Dendritic cell treated with granulocyte-macrophage colony-stimulating factor and Interleukin-4, amounts not matched to agents 40 ng/mL and 50 ng/mL, for 4 days (primary cell): ENCODE measurements around the gene CEP104.
A peak's percentile ranks its signal among the peaks of the same experiment; 100 is the strongest.

ENCODE experiments used
- H3K27ac Mint-ChIP-seq: one replicate; pipeline ENCODE4 v1.8.0; 2022; ENCODE audit warnings: mild to moderate bottlenecking, mixed read lengths
- H3K27me3 Mint-ChIP-seq: one replicate; pipeline ENCODE4 v1.8.0; 2022; ENCODE audit warnings: mild to moderate bottlenecking, mixed read lengths
- H3K36me3 Mint-ChIP-seq: one replicate; pipeline ENCODE4 v1.8.0; 2022; ENCODE audit warnings: low read depth, mixed read lengths
- H3K4me1 Mint-ChIP-seq: one replicate; pipeline ENCODE4 v1.8.0; 2022; ENCODE audit warnings: low read depth, mixed read lengths
- H3K4me3 Mint-ChIP-seq: one replicate; pipeline ENCODE4 v1.8.0; 2022; ENCODE audit warnings: mild to moderate bottlenecking, moderate library complexity, mixed read lengths
- H3K9me3 Mint-ChIP-seq: one replicate; pipeline ENCODE4 v1.8.0; 2022; ENCODE audit warnings: mixed read lengths
- intact Hi-C: fragments of 100-400 bp; cut with micrococcal nuclease; formaldehyde crosslinking; loops from one replicate; pipeline ENCODE4 v1.15.0; 2022

Gene CEP104

GRCh38 chr1:3899754-3900149 is 42.7 kb upstream of the CEP104 start:
- peaks cover 53% of the 10 kb centered on the region for H3K36me3 Mint-ChIP-seq
- intact Hi-C loops = loop anchor here (1.0 to 2.0 kb wide), 3 partner anchors 8 to 103 kb away; partner anchors contain the start of genes CEP104, DFFB and LRRC47
- no peaks in the 10 kb centered on the region for H3K27me3 Mint-ChIP-seq
- peaks cover 49% of the 10 kb centered on the region for H3K4me1 Mint-ChIP-seq
- peaks cover 19% of the 10 kb centered on the region for H3K9me3 Mint-ChIP-seq
- H3K4me3 Mint-ChIP-seq = peak overlapping the region; percentile 88
- peak overlapping the region; percentile 99 for H3K27ac Mint-ChIP-seq

- peak overlapping the region; percentile 99 for H3K27ac Mint-ChIP-seq
- peaks cover 59% of the 10 kb centered on the region for H3K36me3 Mint-ChIP-seq
- H3K9me3 Mint-ChIP-seq = peaks cover 19% of the 10 kb centered on the region
- peaks cover 55% of the 10 kb centered on the region for H3K4me1 Mint-ChIP-seq
- intact Hi-C loops = no loop called here
- H3K27me3 Mint-ChIP-seq = no peaks in the 10 kb centered on the region
- H3K4me3 Mint-ChIP-seq = peak overlapping the region; percentile 88
Measured at GRCh38 chr1:3898994-3899753, 42.2 kb upstream of the CEP104 start.

GRCh38 chr1:3898475-3898735 is 41.4 kb upstream of the CEP104 start:
- Mint-ChIP-seq H3K9me3 (peaks cover 19% of the 10 kb centered on the region), H3K27ac (no peak overlapping the region), H3K4me3 (no peak overlapping the region), H3K36me3 (peaks cover 63% of the 10 kb centered on the region), H3K4me1 (peaks cover 55% of the 10 kb centered on the region), H3K27me3 (no peaks in the 10 kb centered on the region)
- intact Hi-C loops = no loop called here

- no peaks in the 10 kb centered on the region for H3K27me3 Mint-ChIP-seq
- no peak overlapping the region for H3K4me3 Mint-ChIP-seq
- intact Hi-C loops = no loop called here
- peaks cover 19% of the 10 kb centered on the region for H3K9me3 Mint-ChIP-seq
- peaks cover 73% of the 10 kb centered on the region for H3K36me3 Mint-ChIP-seq
- no peak overlapping the region for H3K27ac Mint-ChIP-seq
- peaks cover 65% of the 10 kb centered on the region for H3K4me1 Mint-ChIP-seq
Measured at GRCh38 chr1:3896396-3897000, 39.5 kb upstream of the CEP104 start.

- Mint-ChIP-seq H3K36me3 (peaks cover 73% of the 10 kb centered on the region), H3K4me1 (peaks cover 67% of the 10 kb centered on the region), H3K27me3 (no peaks in the 10 kb centered on the region), H3K27ac (no peak overlapping the region), H3K9me3 (peaks cover 19% of the 10 kb centered on the region), H3K4me3 (no peak overlapping the region)
- intact Hi-C loops = no loop called here
Measured at GRCh38 chr1:3895951-3896325, 38.9 kb upstream of the CEP104 start.

GRCh38 chr1:3895279-3895950 is 38.4 kb upstream of the CEP104 start:
- Mint-ChIP-seq H3K27ac (no peak overlapping the region), H3K4me3 (no peak overlapping the region), H3K4me1 (peaks cover 72% of the 10 kb centered on the region), H3K36me3 (peaks cover 73% of the 10 kb centered on the region), H3K9me3 (peaks cover 19% of the 10 kb centered on the region), H3K27me3 (no peaks in the 10 kb centered on the region)
- intact Hi-C loops = no loop called here

GRCh38 chr1:3894626-3895278 is 37.7 kb upstream of the CEP104 start:
- intact Hi-C loops = no loop called here
- H3K27ac Mint-ChIP-seq = no peak overlapping the region
- no peaks in the 10 kb centered on the region for H3K27me3 Mint-ChIP-seq
- peaks cover 79% of the 10 kb centered on the region for H3K4me1 Mint-ChIP-seq
- H3K4me3 Mint-ChIP-seq = no peak overlapping the region
- peaks cover 19% of the 10 kb centered on the region for H3K9me3 Mint-ChIP-seq
- H3K36me3 Mint-ChIP-seq = peaks cover 73% of the 10 kb centered on the region

GRCh38 chr1:3893190-3893589 is 36.2 kb upstream of the CEP104 start:
- Mint-ChIP-seq H3K27ac (no peak overlapping the region), H3K36me3 (peaks cover 79% of the 10 kb centered on the region), H3K4me1 (peaks cover 67% of the 10 kb centered on the region), H3K27me3 (no peaks in the 10 kb centered on the region), H3K9me3 (peaks cover 13% of the 10 kb centered on the region), H3K4me3 (no peak overlapping the region)
- intact Hi-C loops = no loop called here

- intact Hi-C loops = no loop called here
- Mint-ChIP-seq H3K9me3 (peaks cover 9% of the 10 kb centered on the region), H3K27me3 (no peaks in the 10 kb centered on the region), H3K4me3 (no peak overlapping the region), H3K36me3 (peaks cover 79% of the 10 kb centered on the region), H3K27ac (no peak overlapping the region), H3K4me1 (peaks cover 63% of the 10 kb centered on the region)
Measured at GRCh38 chr1:3892748-3893147, 35.7 kb upstream of the CEP104 start.

- no peaks in the 10 kb centered on the region for H3K9me3 Mint-ChIP-seq
- H3K36me3 Mint-ChIP-seq = peaks cover 82% of the 10 kb centered on the region
- peak overlapping the region; percentile 70 for H3K27ac Mint-ChIP-seq
- intact Hi-C loops = loop anchor here (1.0 to 2.0 kb wide), 2 partner anchors 9 to 35 kb away; partner anchors contain the start of genes C1orf174, CEP104 and DFFB
- H3K4me1 Mint-ChIP-seq = peaks cover 50% of the 10 kb centered on the region
- no peaks in the 10 kb centered on the region for H3K27me3 Mint-ChIP-seq
- peak overlapping the region; percentile 34 for H3K4me3 Mint-ChIP-seq
Measured at GRCh38 chr1:3891329-3891865, 34.4 kb upstream of the CEP104 start.

GRCh38 chr1:3890389-3891328 is 33.6 kb upstream of the CEP104 start:
- Mint-ChIP-seq H3K36me3 (peaks cover 82% of the 10 kb centered on the region), H3K4me1 (peaks cover 44% of the 10 kb centered on the region), H3K9me3 (no peaks in the 10 kb centered on the region), H3K27me3 (no peaks in the 10 kb centered on the region), H3K4me3 (peak overlapping the region; percentile 23), H3K27ac (peak overlapping the region; percentile 74)
- intact Hi-C loops = loop anchor here (1.0 to 2.0 kb wide), 2 partner anchors 10 to 34 kb away; partner anchors contain the start of genes C1orf174, CEP104 and DFFB

GRCh38 chr1:3889936-3890335 is 32.9 kb upstream of the CEP104 start:
- Mint-ChIP-seq H3K4me1 (peaks cover 41% of the 10 kb centered on the region), H3K36me3 (peaks cover 82% of the 10 kb centered on the region), H3K9me3 (no peaks in the 10 kb centered on the region), H3K27ac (peak overlapping the region; percentile 74), H3K27me3 (no peaks in the 10 kb centered on the region), H3K4me3 (peak overlapping the region; percentile 26)
- intact Hi-C loops = loop anchor here (2.0 kb wide), 1 partner anchor 33 kb away; the partner anchor contains the start of genes CEP104 and DFFB

GRCh38 chr1:3888301-3888700 is 31.3 kb upstream of the CEP104 start:
- intact Hi-C loops = no loop called here
- peaks cover 28% of the 10 kb centered on the region for H3K4me1 Mint-ChIP-seq
- H3K27me3 Mint-ChIP-seq = no peaks in the 10 kb centered on the region
- H3K9me3 Mint-ChIP-seq = no peaks in the 10 kb centered on the region
- no peak overlapping the region for H3K4me3 Mint-ChIP-seq
- no peak overlapping the region for H3K27ac Mint-ChIP-seq
- H3K36me3 Mint-ChIP-seq = peaks cover 87% of the 10 kb centered on the region
